HepG2 (cell line): Measurements from ENCODE around the gene DST. TPM values are rescaled to one million over a fixed set of nuclear protein-coding genes. Genes with fewer than 3 reads are reported as not detected.

ENCODE experiments used
- HNF4G ChIP-seq, 2 experiments: sonication (generic) in 1 of 2; formaldehyde crosslinking in 1 of 2; IDR thresholded peaks; 2 replicates each; pipeline versions ENCODE4 v1.4.0 to v1.6.1; 2011 to 2020; ENCODE audit warnings: borderline replicate concordance in 2 of 2, low read depth in 2 of 2, mild to moderate bottlenecking in 2 of 2, low read length in 1 of 2, missing genetic modification reagents in 1 of 2, moderate library complexity in 1 of 2
- LCORL ChIP-seq, 2 experiments: fragments of 450-650 bp in 1 of 2; sonication (generic) in 1 of 2; formaldehyde crosslinking in 1 of 2; IDR thresholded peaks; 2 replicates each; pipeline versions ENCODE4 v1.5.0 to v1.6.1; 2017 to 2020; ENCODE audit warnings: antibody characterized with exemption in 1 of 2, missing genetic modification reagents in 1 of 2
- MATR3 ChIP-seq: sonication (generic); formaldehyde crosslinking; IDR thresholded peaks from 2 replicates; pipeline ENCODE4 v1.4.0; 2020; ENCODE audit warnings: missing genetic modification reagents
- NR2F1 ChIP-seq, 2 experiments: fragments of 450-650 bp in 1 of 2; formaldehyde crosslinking in 1 of 2; IDR thresholded peaks; 2 replicates each; pipeline versions ENCODE4 v1.5.0 to v1.6.1; 2016 to 2020; ENCODE audit warnings: mild to moderate bottlenecking in 1 of 2, missing compliant biosample characterization in 1 of 2, missing genetic modification reagents in 1 of 2, moderate library complexity in 1 of 2
- RARA ChIP-seq: IDR thresholded peaks from 2 replicates; pipeline ENCODE4 v1.6.1; 2016; ENCODE audit warnings: missing genetic modification reagents, missing compliant biosample characterization
- SKIL ChIP-seq: sonication (generic); formaldehyde crosslinking; IDR thresholded peaks from 2 replicates; pipeline ENCODE4 v1.8.0; 2022; ENCODE audit warnings: missing genetic modification reagents, mild to moderate bottlenecking, moderate library complexity, borderline replicate concordance
- SMARCC2 ChIP-seq: fragments of 450-650 bp; IDR thresholded peaks from 2 replicates; pipeline ENCODE4 v1.6.1; 2017; ENCODE audit warnings: antibody characterized with exemption, mild to moderate bottlenecking
- WIZ ChIP-seq: sonication (generic); formaldehyde crosslinking; IDR thresholded peaks from 2 replicates; pipeline ENCODE4 v1.5.1; 2020; ENCODE audit warnings: mild to moderate bottlenecking, missing genetic modification reagents
- ZBTB3 ChIP-seq: sonication (generic); formaldehyde crosslinking; IDR thresholded peaks from 2 replicates; pipeline ENCODE4 v1.4.0; 2020; ENCODE audit warnings: low read depth, mild to moderate bottlenecking, moderate library complexity, missing genetic modification reagents, borderline replicate concordance
- ZNF772 ChIP-seq: sonication (generic); formaldehyde crosslinking; IDR thresholded peaks from 2 replicates; pipeline ENCODE4 v1.5.0; 2020; ENCODE audit warnings: mild to moderate bottlenecking, missing genetic modification reagents
- polyA plus RNA-seq, 8 experiments: library from polyadenylated mRNA; depleted of rRNA in 3 of 8; stranded (reverse) in 7 of 8; unstranded in 1 of 8; fragments of >200 nt; fragmentation: Illumina TruSeq in 4 of 8; extraction: Trizol in 4 of 8; gene quantifications; 2 replicates each; pipeline versions ENCODE4 v1.2.1 to v1.2.3, GENCODE V29; 2011 to 2016; ENCODE audit warnings: low read depth in 4 of 8, missing spikeins in 1 of 8, mixed read lengths in 1 of 8; ENCODE audit not compliant: insufficient read depth in 1 of 8
- total RNA-seq, 5 experiments: library from RNA; depleted of rRNA; stranded (reverse); fragments of >200 nt; fragmentation: Illumina TruSeq; extraction: Trizol; gene quantifications; 2 replicates each; pipeline ENCODE4 v1.2.3, GENCODE V29; 2016; ENCODE audit warnings: low read depth in 1 of 5
- TF ChIP-seq, protein P1 (sequence below): sonication (generic); formaldehyde crosslinking; IDR thresholded peaks from 2 replicates; pipeline ENCODE4 v1.5.0; 2020; ENCODE audit warnings: mild to moderate bottlenecking, missing genetic modification reagents, borderline replicate concordance
- TF ChIP-seq, protein P2 (sequence below): sonication (generic); formaldehyde crosslinking; IDR thresholded peaks from 2 replicates; pipeline ENCODE4 v1.4.0; 2020; ENCODE audit warnings: missing genetic modification reagents
- TF ChIP-seq, protein P3 (sequence below), 2 experiments: sonication (generic) in 1 of 2; formaldehyde crosslinking in 1 of 2; IDR thresholded peaks; 2 replicates each; pipeline versions ENCODE4 v1.6.1 to v1.9.0; 2014 to 2022; ENCODE audit warnings: antibody characterized with exemption in 1 of 2, borderline replicate concordance in 1 of 2, inconsistent platforms in 1 of 2, low read depth in 1 of 2, missing genetic modification reagents in 1 of 2

DST gene
- total and polyA plus RNA-seq, 2 of the 13 experiments (the other 11 are each of a cell fraction or from before 2014, with no cell fraction given): 64.4 to 89.0 TPM

DNA sequence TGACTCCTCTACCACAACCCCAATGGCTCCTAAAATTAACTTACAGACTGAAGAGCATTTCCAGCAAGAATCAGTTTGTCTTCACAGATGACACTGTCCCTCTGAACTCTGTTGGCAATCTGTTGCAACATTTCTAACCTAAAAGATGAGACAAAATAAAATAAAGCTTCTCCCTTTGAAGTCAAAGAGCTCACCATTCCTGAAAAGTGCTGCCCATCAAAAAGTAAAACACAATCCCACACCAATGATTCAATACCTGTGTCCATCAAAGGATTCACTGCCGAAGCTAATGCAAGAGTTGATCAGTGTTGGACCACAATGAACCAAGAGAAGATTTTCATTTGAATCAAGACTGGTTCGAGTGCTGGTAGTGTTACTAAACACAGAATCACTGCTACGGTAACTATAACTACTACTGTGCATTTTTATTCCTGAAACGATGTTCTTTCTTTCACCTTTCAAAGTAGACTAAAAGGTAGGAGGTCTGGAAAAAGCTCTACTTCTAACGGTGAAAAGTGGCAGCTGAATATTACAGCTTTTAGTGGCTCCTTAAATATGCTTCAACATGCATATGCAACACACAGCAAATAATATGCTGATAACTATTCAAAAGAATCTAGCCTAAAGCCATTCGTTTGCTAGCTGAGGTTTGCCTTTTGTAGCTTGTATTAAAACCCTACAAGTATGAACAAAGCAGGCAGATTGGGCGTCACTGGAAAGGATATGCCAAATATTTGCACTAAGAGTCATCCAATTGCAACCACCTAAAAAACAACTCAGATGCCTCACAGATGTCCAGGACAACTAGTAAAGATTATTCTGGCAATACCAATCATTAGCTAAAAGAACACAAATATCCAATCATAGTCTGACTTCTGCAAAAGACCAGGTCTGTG is at the start of gene DST (continued):
- TF ChIP-seq, protein P1, sequence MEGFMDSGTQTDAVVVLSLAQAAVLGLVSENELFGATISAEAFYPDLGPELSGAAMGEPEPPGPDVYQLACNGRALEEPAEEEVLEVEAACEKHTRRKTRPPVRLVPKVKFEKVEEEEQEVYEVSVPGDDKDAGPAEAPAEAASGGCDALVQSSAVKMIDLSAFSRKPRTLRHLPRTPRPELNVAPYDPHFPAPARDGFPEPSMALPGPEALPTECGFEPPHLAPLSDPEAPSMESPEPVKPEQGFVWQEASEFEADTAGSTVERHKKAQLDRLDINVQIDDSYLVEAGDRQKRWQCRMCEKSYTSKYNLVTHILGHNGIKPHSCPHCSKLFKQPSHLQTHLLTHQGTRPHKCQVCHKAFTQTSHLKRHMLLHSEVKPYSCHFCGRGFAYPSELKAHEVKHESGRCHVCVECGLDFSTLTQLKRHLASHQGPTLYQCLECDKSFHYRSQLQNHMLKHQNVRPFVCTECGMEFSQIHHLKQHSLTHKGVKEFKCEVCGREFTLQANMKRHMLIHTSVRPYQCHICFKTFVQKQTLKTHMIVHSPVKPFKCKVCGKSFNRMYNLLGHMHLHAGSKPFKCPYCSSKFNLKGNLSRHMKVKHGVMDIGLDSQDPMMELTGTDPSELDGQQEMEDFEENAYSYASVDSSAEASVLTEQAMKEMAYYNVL: no peak
- 0 out of 2 replicates have a peak, but pooled peaks have one; percentile 13 for TF ChIP-seq RARA
- TF ChIP-seq LCORL (IDR thresholded peaks at IDR 0.05): peak; percentile 38; the same call in 1 of the 2 replicates
- TF ChIP-seq LCORL (CRISPR knock-in tag; IDR thresholded peaks at IDR 0.05): 0 out of 2 replicates have a peak, but pooled peaks have one; percentile 3
- TF ChIP-seq SMARCC2: no peak
- TF ChIP-seq NR2F1 (CRISPR knock-in tag; IDR thresholded peaks at IDR 0.05): no peak
- no peak for TF ChIP-seq MATR3 (CRISPR knock-in tag)
- TF ChIP-seq HNF4G (IDR thresholded peaks at IDR 0.05; ENCODE audit: borderline replicate concordance, low read depth, low read length): no peak
- TF ChIP-seq HNF4G (CRISPR knock-in tag; IDR thresholded peaks at IDR 0.05; ENCODE audit: borderline replicate concordance, low read depth): no peak
- TF ChIP-seq, protein P2, sequence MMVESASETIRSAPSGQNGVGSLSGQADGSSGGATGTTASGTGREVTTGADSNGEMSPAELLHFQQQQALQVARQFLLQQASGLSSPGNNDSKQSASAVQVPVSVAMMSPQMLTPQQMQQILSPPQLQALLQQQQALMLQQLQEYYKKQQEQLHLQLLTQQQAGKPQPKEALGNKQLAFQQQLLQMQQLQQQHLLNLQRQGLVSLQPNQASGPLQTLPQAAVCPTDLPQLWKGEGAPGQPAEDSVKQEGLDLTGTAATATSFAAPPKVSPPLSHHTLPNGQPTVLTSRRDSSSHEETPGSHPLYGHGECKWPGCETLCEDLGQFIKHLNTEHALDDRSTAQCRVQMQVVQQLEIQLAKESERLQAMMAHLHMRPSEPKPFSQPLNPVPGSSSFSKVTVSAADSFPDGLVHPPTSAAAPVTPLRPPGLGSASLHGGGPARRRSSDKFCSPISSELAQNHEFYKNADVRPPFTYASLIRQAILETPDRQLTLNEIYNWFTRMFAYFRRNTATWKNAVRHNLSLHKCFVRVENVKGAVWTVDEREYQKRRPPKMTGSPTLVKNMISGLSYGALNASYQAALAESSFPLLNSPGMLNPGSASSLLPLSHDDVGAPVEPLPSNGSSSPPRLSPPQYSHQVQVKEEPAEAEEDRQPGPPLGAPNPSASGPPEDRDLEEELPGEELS (CRISPR knock-in tag): 0 out of 2 replicates have a peak, but pooled peaks have one; percentile 17
- TF ChIP-seq ZNF772 (CRISPR knock-in tag): no peak
- no peak for TF ChIP-seq ZBTB3 (CRISPR knock-in tag)
- TF ChIP-seq WIZ (CRISPR knock-in tag): no peak
- TF ChIP-seq, protein P3, sequence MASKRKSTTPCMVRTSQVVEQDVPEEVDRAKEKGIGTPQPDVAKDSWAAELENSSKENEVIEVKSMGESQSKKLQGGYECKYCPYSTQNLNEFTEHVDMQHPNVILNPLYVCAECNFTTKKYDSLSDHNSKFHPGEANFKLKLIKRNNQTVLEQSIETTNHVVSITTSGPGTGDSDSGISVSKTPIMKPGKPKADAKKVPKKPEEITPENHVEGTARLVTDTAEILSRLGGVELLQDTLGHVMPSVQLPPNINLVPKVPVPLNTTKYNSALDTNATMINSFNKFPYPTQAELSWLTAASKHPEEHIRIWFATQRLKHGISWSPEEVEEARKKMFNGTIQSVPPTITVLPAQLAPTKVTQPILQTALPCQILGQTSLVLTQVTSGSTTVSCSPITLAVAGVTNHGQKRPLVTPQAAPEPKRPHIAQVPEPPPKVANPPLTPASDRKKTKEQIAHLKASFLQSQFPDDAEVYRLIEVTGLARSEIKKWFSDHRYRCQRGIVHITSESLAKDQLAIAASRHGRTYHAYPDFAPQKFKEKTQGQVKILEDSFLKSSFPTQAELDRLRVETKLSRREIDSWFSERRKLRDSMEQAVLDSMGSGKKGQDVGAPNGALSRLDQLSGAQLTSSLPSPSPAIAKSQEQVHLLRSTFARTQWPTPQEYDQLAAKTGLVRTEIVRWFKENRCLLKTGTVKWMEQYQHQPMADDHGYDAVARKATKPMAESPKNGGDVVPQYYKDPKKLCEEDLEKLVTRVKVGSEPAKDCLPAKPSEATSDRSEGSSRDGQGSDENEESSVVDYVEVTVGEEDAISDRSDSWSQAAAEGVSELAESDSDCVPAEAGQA (IDR thresholded peaks at IDR 0.05; ENCODE audit: low read depth): no peak
- TF ChIP-seq, protein P3 (CRISPR knock-in tag; IDR thresholded peaks at IDR 0.05; ENCODE audit: borderline replicate concordance): no peak
- TF ChIP-seq SKIL (CRISPR knock-in tag): no peak
